Measurements from ENCODE around the gene NBAS.

The NBAS gene

DNA sequence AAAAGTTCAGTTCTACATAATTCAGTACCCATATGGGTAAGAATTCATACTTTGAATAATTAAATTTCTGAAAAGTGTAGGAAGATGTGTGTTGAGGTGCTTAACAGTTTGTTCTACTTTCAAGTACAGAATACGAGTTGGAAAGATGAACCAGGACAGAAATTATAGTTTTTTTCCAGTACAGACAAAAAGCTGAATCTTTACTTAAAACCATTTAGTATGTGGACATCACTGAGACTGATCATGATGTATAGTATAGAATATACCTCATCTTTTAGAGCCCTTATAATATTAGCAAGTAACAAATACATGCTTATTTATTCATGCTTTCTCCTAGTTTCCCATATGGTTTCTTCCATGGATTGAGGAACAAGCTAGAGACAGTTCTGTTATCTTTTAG, 40.5 kb upstream of the NBAS start:
- peaks cover 11% of the 10 kb centered on the region for H3K36me3 ChIP-seq (ENCODE audit: control insufficient read depth, insufficient read depth, low read length)
- no CpG with 5 or more reads among the region's 1 CpG for WGBS (ENCODE audit: extremely low coverage, insufficient coverage, low lambda C conversion rate)

DNA sequence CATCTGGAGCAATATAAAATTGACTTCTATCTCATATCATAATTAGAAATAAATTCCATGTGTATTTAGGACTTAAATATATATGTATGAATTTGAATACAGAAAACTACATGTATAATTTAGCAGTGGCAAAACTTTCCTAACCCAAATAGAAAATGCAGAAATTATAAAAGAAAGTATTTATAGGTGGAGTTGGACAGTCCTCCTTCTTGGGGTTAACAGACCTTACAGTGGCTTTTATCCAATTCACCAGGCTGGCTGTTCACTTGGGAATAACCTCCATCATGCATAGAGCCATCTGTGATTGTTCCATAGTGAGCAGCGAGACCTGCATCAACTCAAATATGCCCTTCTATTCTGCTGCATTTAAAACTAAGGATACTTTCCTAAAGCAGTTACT, 38.9 kb upstream of the NBAS start:
- no peak overlapping the region for H2BK15ac ChIP-seq (replicated peaks; ENCODE audit: low read depth)
- no peaks in the 10 kb centered on the region for H3K4me1 ChIP-seq (ENCODE audit: control insufficient read depth, low read depth, low read length)
- no peak overlapping the region for H3K4me2 ChIP-seq (ENCODE audit: low read length)
- no peak overlapping the region for H2AK5ac ChIP-seq (ENCODE audit: low read length)
- H4K8ac ChIP-seq (ENCODE audit: low read depth, low read length) = no peak overlapping the region
- no peak overlapping the region for H4K5ac ChIP-seq (ENCODE audit: low read length)
- no peaks in the 10 kb centered on the region for H3K27me3 ChIP-seq (ENCODE audit: insufficient read depth, low read length, poor library complexity)
- H3K9ac ChIP-seq (ENCODE audit: low read length) = no peak overlapping the region
- no peak overlapping the region for H3K23ac ChIP-seq (ENCODE audit: low read length)
- WGBS (ENCODE audit: extremely low coverage, insufficient coverage, low lambda C conversion rate) = no CpG with 5 or more reads among the region's 1 CpG
- H2BK5ac ChIP-seq (ENCODE audit: low read length) = no peak overlapping the region
- H3K79me2 ChIP-seq (ENCODE audit: control insufficient read depth, insufficient read depth, low read length) = no peaks in the 10 kb centered on the region
- H3K4ac ChIP-seq (ENCODE audit: low read depth, low read length) = no peak overlapping the region
- H2BK120ac ChIP-seq (ENCODE audit: low read depth, low read length) = no peak overlapping the region
- H3K56ac ChIP-seq (ENCODE audit: low read length) = no peak overlapping the region
- H3K18ac ChIP-seq (ENCODE audit: low read length) = no peak overlapping the region
- H3K79me1 ChIP-seq (ENCODE audit: low read length) = peaks cover 3% of the 10 kb centered on the region
- H3K36me3 ChIP-seq (ENCODE audit: control insufficient read depth, insufficient read depth, low read length) = peaks cover 11% of the 10 kb centered on the region
- no peak overlapping the region for H3K27ac ChIP-seq (ENCODE audit: low read depth, low read length)
- DNase-seq = no peak
- no peak overlapping the region for H3K4me3 ChIP-seq (ENCODE audit: low read length)

More for the DNA sequence above, 40.5 kb upstream of the NBAS start:
- Histone ChIP-seq H2BK5ac (ENCODE audit: low read length) (no peak overlapping the region), H3K56ac (ENCODE audit: low read length) (no peak overlapping the region), H2AK5ac (ENCODE audit: low read length) (no peak overlapping the region), H2BK15ac (replicated peaks; ENCODE audit: low read depth) (no peak overlapping the region), H3K4me2 (ENCODE audit: low read length) (no peak overlapping the region), H3K9ac (ENCODE audit: low read length) (no peak overlapping the region), H3K4me1 (ENCODE audit: control insufficient read depth, low read depth, low read length) (no peaks in the 10 kb centered on the region), H3K18ac (ENCODE audit: low read length) (no peak overlapping the region), H4K5ac (ENCODE audit: low read length) (no peak overlapping the region), H3K4ac (ENCODE audit: low read depth, low read length) (no peak overlapping the region), H3K27me3 (ENCODE audit: insufficient read depth, low read length, poor library complexity) (no peaks in the 10 kb centered on the region), H4K8ac (ENCODE audit: low read depth, low read length) (no peak overlapping the region), H2BK120ac (ENCODE audit: low read depth, low read length) (no peak overlapping the region), H3K27ac (ENCODE audit: low read depth, low read length) (no peak overlapping the region), H3K4me3 (ENCODE audit: low read length) (no peak overlapping the region), H3K23ac (ENCODE audit: low read length) (no peak overlapping the region), H3K79me1 (ENCODE audit: low read length) (no peaks in the 10 kb centered on the region), H3K79me2 (ENCODE audit: control insufficient read depth, insufficient read depth, low read length) (no peaks in the 10 kb centered on the region)
- DNase-seq = no peak

DNA sequence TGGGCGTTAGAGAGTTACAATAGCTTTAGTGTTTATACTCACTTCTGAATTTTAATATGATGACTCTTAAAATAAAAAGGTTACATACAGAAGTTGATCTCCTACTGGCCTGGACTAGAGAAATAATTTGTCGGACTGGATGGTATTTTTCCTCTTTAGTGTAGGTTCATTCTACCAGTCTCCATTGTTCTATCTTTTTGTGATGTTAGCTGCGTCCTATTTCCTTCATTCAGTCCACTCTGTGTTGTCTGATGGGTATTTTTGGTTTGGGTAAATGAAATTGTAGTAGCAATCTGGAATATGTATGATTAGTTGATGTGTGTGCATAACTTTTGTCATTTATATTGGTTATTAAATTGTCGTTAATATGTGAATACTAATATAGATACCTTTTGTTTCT, 35.8 kb upstream of the NBAS start:
- Histone ChIP-seq H2BK5ac (ENCODE audit: low read length) (no peak overlapping the region), H3K56ac (ENCODE audit: low read length) (no peak overlapping the region), H2BK120ac (ENCODE audit: low read depth, low read length) (no peak overlapping the region), H4K5ac (ENCODE audit: low read length) (no peak overlapping the region), H3K27ac (ENCODE audit: low read depth, low read length) (no peak overlapping the region), H3K4ac (ENCODE audit: low read depth, low read length) (no peak overlapping the region), H3K79me2 (ENCODE audit: control insufficient read depth, insufficient read depth, low read length) (peaks cover 23% of the 10 kb centered on the region), H3K27me3 (ENCODE audit: insufficient read depth, low read length, poor library complexity) (no peaks in the 10 kb centered on the region), H3K4me1 (ENCODE audit: control insufficient read depth, low read depth, low read length) (no peaks in the 10 kb centered on the region), H4K8ac (ENCODE audit: low read depth, low read length) (no peak overlapping the region), H2BK15ac (replicated peaks; ENCODE audit: low read depth) (no peak overlapping the region), H2AK5ac (ENCODE audit: low read length) (no peak overlapping the region), H3K4me2 (ENCODE audit: low read length) (no peak overlapping the region), H3K18ac (ENCODE audit: low read length) (no peak overlapping the region), H3K9ac (ENCODE audit: low read length) (no peak overlapping the region), H3K23ac (ENCODE audit: low read length) (no peak overlapping the region), H3K4me3 (ENCODE audit: low read length) (no peak overlapping the region), H3K36me3 (ENCODE audit: control insufficient read depth, insufficient read depth, low read length) (peaks cover 8% of the 10 kb centered on the region), H3K79me1 (ENCODE audit: low read length) (peaks cover 7% of the 10 kb centered on the region)
- no peak for DNase-seq
- WGBS (ENCODE audit: extremely low coverage, insufficient coverage, low lambda C conversion rate) = 100% methylated on average over 1 of the region's 4 CpGs

DNA sequence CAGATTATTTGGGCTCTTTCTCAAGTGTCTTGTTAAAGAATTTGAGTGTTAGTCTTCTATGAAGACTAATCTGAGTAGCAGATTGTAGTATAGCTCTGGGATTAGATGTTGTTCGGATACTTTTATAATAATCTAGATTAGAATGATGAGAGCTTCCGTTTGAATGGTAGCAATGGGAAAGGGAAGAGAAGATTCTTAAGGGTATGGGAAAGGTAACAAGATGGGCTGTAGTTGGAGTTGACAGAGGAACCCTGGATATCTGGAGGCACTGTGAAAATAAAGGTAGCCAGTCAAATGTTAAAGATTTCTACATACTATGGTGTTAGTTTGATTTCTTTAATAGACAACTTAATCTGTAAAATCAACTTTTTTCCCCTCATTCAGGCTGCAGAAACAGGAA, 35.2 kb upstream of the NBAS start:
- no peak overlapping the region for H3K27ac ChIP-seq (ENCODE audit: low read depth, low read length)
- H4K8ac ChIP-seq (ENCODE audit: low read depth, low read length) = no peak overlapping the region
- DNase-seq = no peak
- H3K23ac ChIP-seq (ENCODE audit: low read length) = no peak overlapping the region
- no peak overlapping the region for H3K4ac ChIP-seq (ENCODE audit: low read depth, low read length)
- no peaks in the 10 kb centered on the region for H3K27me3 ChIP-seq (ENCODE audit: insufficient read depth, low read length, poor library complexity)
- no peaks in the 10 kb centered on the region for H3K4me1 ChIP-seq (ENCODE audit: control insufficient read depth, low read depth, low read length)
- H2BK5ac ChIP-seq (ENCODE audit: low read length) = no peak overlapping the region
- H3K4me3 ChIP-seq (ENCODE audit: low read length) = no peak overlapping the region
- no peak overlapping the region for H3K9ac ChIP-seq (ENCODE audit: low read length)
- no peak overlapping the region for H3K18ac ChIP-seq (ENCODE audit: low read length)
- WGBS (ENCODE audit: extremely low coverage, insufficient coverage, low lambda C conversion rate) = no CpG with 5 or more reads among the region's 2 CpGs
- H3K4me2 ChIP-seq (ENCODE audit: low read length) = no peak overlapping the region
- no peak overlapping the region for H2BK120ac ChIP-seq (ENCODE audit: low read depth, low read length)
- no peak overlapping the region for H2AK5ac ChIP-seq (ENCODE audit: low read length)
- peaks cover 8% of the 10 kb centered on the region for H3K36me3 ChIP-seq (ENCODE audit: control insufficient read depth, insufficient read depth, low read length)
- H2BK15ac ChIP-seq (replicated peaks; ENCODE audit: low read depth) = no peak overlapping the region
- H3K79me2 ChIP-seq (ENCODE audit: control insufficient read depth, insufficient read depth, low read length) = peaks cover 25% of the 10 kb centered on the region
- peaks cover 7% of the 10 kb centered on the region for H3K79me1 ChIP-seq (ENCODE audit: low read length)
- H4K5ac ChIP-seq (ENCODE audit: low read length) = no peak overlapping the region
- H3K56ac ChIP-seq (ENCODE audit: low read length) = no peak overlapping the region

DNA sequence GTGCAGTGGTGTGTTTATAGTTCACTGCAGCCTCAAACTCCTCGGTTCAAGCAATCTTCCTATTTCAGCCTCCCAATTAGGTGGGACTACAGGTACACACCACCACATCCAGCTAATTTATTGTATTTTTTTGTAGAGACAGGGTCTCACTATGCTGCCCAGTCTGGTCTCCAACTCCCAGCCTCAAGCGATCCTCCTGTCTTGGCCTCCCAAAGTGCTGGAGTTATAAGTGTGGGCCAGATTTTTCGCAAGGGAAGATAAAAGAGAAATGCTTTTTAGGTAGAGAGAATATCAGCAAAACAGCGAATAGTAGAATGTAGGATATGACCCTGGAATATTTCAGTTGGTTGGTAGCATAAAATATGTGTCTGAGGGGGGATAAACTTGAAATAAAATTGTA, 34.8 kb upstream of the NBAS start:
- no CpG with 5 or more reads among the region's 4 CpGs for WGBS (ENCODE audit: extremely low coverage, insufficient coverage, low lambda C conversion rate)

DNA sequence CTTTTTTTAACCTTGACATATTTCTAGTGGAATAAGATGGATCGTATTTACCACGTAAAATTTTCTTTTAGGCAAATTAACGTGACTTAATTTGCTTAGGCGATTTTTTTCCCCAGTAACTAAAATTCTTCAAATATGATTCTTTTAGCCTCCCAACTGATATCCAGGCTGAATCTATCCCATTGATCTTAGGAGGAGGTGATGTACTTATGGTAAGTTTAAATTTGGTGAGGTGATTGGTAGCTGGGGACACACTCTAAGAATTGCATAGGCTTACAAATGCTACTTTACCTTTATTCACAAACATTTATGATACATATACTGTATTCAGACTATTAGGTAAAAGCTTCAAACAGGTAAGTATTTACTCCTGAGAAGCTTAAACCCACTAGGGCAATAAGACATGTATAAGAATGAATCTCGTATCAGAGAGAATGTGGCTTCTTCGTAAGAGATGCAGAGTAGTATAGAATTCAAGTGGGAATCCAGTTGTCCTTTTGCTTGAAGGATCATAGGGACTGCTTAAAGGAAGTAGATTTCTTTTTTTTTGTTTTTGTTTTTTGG, 34.3 kb upstream of the NBAS start:
- H3K4me1 ChIP-seq (ENCODE audit: control insufficient read depth, low read depth, low read length) = no peaks in the 10 kb centered on the region
- WGBS (ENCODE audit: extremely low coverage, insufficient coverage, low lambda C conversion rate) = 100% methylated on average over 3 of the region's 6 CpGs
- H3K27me3 ChIP-seq (ENCODE audit: insufficient read depth, low read length, poor library complexity) = no peaks in the 10 kb centered on the region
- H2AK5ac ChIP-seq (ENCODE audit: low read length) = no peak overlapping the region
- H2BK5ac ChIP-seq (ENCODE audit: low read length) = no peak overlapping the region
- no peak overlapping the region for H3K23ac ChIP-seq (ENCODE audit: low read length)
- H2BK15ac ChIP-seq (replicated peaks; ENCODE audit: low read depth) = no peak overlapping the region
- peaks cover 7% of the 10 kb centered on the region for H3K79me1 ChIP-seq (ENCODE audit: low read length)
- peaks cover 25% of the 10 kb centered on the region for H3K79me2 ChIP-seq (ENCODE audit: control insufficient read depth, insufficient read depth, low read length)
- H4K5ac ChIP-seq (ENCODE audit: low read length) = no peak overlapping the region
- DNase-seq = no peak
- no peak overlapping the region for H2BK120ac ChIP-seq (ENCODE audit: low read depth, low read length)
- no peak overlapping the region for H3K18ac ChIP-seq (ENCODE audit: low read length)
- no peak overlapping the region for H4K8ac ChIP-seq (ENCODE audit: low read depth, low read length)
- no peak overlapping the region for H3K56ac ChIP-seq (ENCODE audit: low read length)
- H3K9ac ChIP-seq (ENCODE audit: low read length) = no peak overlapping the region
- H3K36me3 ChIP-seq (ENCODE audit: control insufficient read depth, insufficient read depth, low read length) = peaks cover 6% of the 10 kb centered on the region
- no peak overlapping the region for H3K4ac ChIP-seq (ENCODE audit: low read depth, low read length)
- no peak overlapping the region for H3K4me3 ChIP-seq (ENCODE audit: low read length)
- no peak overlapping the region for H3K27ac ChIP-seq (ENCODE audit: low read depth, low read length)
- no peak overlapping the region for H3K4me2 ChIP-seq (ENCODE audit: low read length)

More for the DNA sequence above, 34.8 kb upstream of the NBAS start:
- no peaks in the 10 kb centered on the region for H3K4me1 ChIP-seq (ENCODE audit: control insufficient read depth, low read depth, low read length)
- H2BK15ac ChIP-seq (replicated peaks; ENCODE audit: low read depth) = no peak overlapping the region
- H4K8ac ChIP-seq (ENCODE audit: low read depth, low read length) = no peak overlapping the region
- no peak overlapping the region for H3K56ac ChIP-seq (ENCODE audit: low read length)
- H3K36me3 ChIP-seq (ENCODE audit: control insufficient read depth, insufficient read depth, low read length) = peaks cover 6% of the 10 kb centered on the region
- H3K79me1 ChIP-seq (ENCODE audit: low read length) = peaks cover 7% of the 10 kb centered on the region
- no peak overlapping the region for H3K23ac ChIP-seq (ENCODE audit: low read length)
- no peak overlapping the region for H4K5ac ChIP-seq (ENCODE audit: low read length)
- H3K27me3 ChIP-seq (ENCODE audit: insufficient read depth, low read length, poor library complexity) = no peaks in the 10 kb centered on the region
- no peak for DNase-seq
- H2BK5ac ChIP-seq (ENCODE audit: low read length) = no peak overlapping the region
- H3K4me2 ChIP-seq (ENCODE audit: low read length) = no peak overlapping the region
- no peak overlapping the region for H3K27ac ChIP-seq (ENCODE audit: low read depth, low read length)
- H2AK5ac ChIP-seq (ENCODE audit: low read length) = no peak overlapping the region
- H2BK120ac ChIP-seq (ENCODE audit: low read depth, low read length) = no peak overlapping the region
- H3K4me3 ChIP-seq (ENCODE audit: low read length) = no peak overlapping the region
- peaks cover 25% of the 10 kb centered on the region for H3K79me2 ChIP-seq (ENCODE audit: control insufficient read depth, insufficient read depth, low read length)
- no peak overlapping the region for H3K9ac ChIP-seq (ENCODE audit: low read length)
- no peak overlapping the region for H3K18ac ChIP-seq (ENCODE audit: low read length)
- no peak overlapping the region for H3K4ac ChIP-seq (ENCODE audit: low read depth, low read length)

All from mesendoderm (in vitro differentiated cells).